VCaP (cell line): ENCODE data around the gene CCDC102A.

Experiments
- H3K27ac ChIP-seq: fragments of 450-650 bp; 2 replicates; pipeline ENCODE4 v1.5.1; 2017
- TF ChIP-seq, protein P1 (sequence below): fragments of 450-650 bp; conservative IDR thresholded peaks from 2 replicates; pipeline ENCODE4 v1.5.1; 2017; ENCODE audit warnings: mild to moderate bottlenecking, moderate library complexity

Gene CCDC102A

DNA sequence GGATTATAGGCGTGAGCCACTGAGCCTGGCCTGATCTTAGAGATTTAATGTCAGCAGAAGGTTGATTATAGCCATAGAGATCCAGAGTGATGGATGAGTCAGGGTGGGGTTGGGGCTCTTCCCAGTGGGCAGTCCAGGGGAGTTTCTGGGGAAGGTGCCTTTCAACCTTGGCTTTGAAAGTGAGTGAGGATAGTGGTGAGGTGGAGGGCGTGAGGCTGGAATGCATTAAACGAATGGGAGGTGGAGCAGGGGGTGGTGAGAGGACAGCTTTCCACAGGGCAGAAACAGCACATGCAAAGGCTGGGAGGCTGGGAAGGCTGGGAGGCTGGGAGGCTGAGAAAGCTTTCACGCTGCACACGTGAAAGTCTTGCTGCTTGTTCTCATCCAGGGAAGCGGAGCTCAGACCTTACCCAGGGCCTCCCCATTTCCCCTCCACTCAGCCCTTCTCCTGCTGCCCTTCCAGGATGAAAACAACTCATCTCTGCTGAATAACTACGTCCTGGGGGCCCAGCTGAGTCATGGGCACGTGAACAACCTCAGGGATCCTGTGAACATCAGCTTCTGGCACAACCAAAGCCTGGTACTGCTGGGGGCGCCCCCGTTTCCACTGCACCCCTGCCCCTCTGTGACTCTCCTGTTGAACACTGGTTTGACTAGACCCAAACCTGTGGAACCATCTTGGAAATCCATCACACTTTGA, 28.4 kb upstream of the CCDC102A start:
- TF ChIP-seq, protein P1, sequence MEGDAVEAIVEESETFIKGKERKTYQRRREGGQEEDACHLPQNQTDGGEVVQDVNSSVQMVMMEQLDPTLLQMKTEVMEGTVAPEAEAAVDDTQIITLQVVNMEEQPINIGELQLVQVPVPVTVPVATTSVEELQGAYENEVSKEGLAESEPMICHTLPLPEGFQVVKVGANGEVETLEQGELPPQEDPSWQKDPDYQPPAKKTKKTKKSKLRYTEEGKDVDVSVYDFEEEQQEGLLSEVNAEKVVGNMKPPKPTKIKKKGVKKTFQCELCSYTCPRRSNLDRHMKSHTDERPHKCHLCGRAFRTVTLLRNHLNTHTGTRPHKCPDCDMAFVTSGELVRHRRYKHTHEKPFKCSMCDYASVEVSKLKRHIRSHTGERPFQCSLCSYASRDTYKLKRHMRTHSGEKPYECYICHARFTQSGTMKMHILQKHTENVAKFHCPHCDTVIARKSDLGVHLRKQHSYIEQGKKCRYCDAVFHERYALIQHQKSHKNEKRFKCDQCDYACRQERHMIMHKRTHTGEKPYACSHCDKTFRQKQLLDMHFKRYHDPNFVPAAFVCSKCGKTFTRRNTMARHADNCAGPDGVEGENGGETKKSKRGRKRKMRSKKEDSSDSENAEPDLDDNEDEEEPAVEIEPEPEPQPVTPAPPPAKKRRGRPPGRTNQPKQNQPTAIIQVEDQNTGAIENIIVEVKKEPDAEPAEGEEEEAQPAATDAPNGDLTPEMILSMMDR, result no peak

GRCh38 chr16:57563761-57564160, 27.4 kb upstream of the CCDC102A start:
- TF ChIP-seq, protein P1, result no peak
- no peak overlapping the region for H3K27ac ChIP-seq

More for the DNA sequence above, 28.4 kb upstream of the CCDC102A start:
- H3K27ac ChIP-seq, result no peak overlapping the region

- no peak overlapping the region for H3K27ac ChIP-seq
- TF ChIP-seq, protein P1, result no peak
Observed at GRCh38 chr16:57563487-57563750, 27.0 kb upstream of the CCDC102A start.

- TF ChIP-seq, protein P1, result no peak
- H3K27ac ChIP-seq, result no peak overlapping the region
Observed at GRCh38 chr16:57562669-57563486, 26.5 kb upstream of the CCDC102A start.

DNA sequence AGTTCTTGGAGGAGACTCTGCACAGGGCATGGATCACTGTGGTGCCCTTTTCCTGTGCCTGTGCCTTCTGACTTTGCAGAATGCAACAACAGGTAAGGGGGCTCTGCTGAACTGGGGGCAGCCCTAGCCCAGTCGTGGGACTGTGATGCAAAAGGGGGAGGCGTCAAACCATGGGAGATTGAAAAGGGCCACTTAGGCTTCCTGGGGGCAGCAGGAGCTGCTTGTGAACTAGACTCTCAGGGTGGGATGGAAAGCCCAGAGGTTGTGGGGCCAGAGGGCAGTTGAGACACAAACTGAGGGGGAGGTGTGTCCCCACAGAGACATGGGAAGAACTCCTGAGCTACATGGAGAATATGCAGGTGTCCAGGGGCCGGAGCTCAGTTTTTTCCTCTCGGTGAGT, 25.7 kb upstream of the CCDC102A start:
- TF ChIP-seq, protein P1, result no peak

DNA sequence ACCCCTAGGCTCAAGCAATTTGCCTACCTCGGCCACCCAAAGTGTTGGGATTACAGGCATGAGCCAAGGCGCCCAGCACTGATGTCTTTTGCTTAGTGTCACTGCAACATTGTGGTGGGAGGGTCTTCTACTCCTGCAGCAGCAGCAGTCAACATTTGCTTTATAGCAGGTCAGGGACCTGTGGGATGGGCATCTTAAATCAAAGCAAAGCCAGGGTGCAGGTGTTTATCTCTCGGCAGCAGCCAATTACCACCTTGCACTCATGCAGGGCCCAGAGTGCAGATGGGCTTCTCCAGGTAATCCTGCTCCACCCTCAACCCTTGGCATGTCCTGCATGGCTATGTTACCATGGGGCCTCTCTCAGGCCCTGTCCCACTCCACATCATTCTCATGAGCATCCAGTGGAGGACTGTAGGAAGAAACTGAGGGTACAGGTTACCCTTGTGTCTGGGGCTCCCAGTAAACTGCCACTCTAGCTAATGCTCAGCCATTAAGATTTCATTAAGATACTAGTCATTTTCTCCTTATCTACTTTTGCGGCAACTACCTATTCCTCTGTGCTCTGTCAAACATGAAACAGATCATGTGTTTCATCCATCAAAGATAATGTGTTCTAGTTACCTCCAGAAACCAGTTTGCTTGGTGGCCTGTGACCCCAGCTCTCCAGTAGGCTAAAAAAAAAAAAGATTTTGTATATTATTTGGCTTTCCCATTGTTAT, 22.9 kb upstream of the CCDC102A start:
- no peak overlapping the region; the same call in 1 of the 2 replicates for H3K27ac ChIP-seq
- TF ChIP-seq, protein P1, result no peak

More for the DNA sequence above, 25.7 kb upstream of the CCDC102A start:
- H3K27ac ChIP-seq, result no peak overlapping the region

- TF ChIP-seq, protein P1, result no peak
- peak overlapping the region; percentile 59 for H3K27ac ChIP-seq
Observed at GRCh38 chr16:57556941-57557541, 20.7 kb upstream of the CCDC102A start.
